ENCODE results near the gene SBK3.

- TF ChIP-seq CTCF (conservative IDR thresholded peaks at IDR 0.05 in 1 of 2, IDR thresholded peaks at IDR 0.05 in 1 of 2; ENCODE audit: extremely low read depth in 1 of 2, insufficient read depth in 1 of 2, low read depth in 1 of 2, low read length in 2 of 2): no peak
- no peak for TF ChIP-seq EZH2 (IDR thresholded peaks at IDR 0.05; ENCODE audit: borderline replicate concordance, low read length)
These were observed 51.1 kb downstream of the SBK3 start for GRCh38 chr19:55494172-55494761.

Measured in mammary epithelial cell (primary cell).